Panc1 (cell line): ENCODE data around the gene GSK3B.

Experiments
- TCF7L2 ChIP-seq: IDR thresholded peaks from 2 replicates; pipeline ENCODE4 v1.6.1; 2011; ENCODE audit warnings: mild to moderate bottlenecking, low read depth, low read length, inconsistent platforms
- TF ChIP-seq, protein P1 (sequence below): fragments of 450-650 bp; IDR thresholded peaks from 2 replicates; pipeline ENCODE4 v1.5.1; 2017; ENCODE audit warnings: mild to moderate bottlenecking
- TF ChIP-seq, protein P2 (sequence below), 2 experiments: IDR thresholded peaks; 2 replicates each; pipeline ENCODE4 v1.6.1; 2011 to 2012; ENCODE audit warnings: low read depth in 2 of 2, control low read depth in 1 of 2, low read length in 1 of 2, mild to moderate bottlenecking in 1 of 2, moderate library complexity in 1 of 2; ENCODE audit not compliant: insufficient read depth in 1 of 2

DNA sequence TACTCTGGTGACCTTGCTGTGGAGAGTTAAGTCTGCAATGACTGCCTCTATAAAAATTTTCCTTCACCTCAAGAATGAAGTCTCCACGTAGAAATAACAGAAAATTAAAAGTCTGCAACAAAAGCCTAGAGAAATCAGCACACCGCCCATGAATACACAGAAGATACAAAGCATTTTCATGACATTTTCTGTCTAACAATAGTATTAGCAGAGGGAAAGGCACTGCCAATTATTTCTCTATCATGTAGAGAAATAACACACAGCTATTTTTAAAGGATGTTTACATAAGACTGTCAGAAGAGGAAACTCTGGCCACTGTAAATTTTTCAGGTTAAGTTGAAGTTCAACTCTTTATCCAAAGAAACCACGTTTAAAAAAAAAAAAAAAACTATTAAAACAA, 80.8 kb downstream of the GSK3B start:
- TF ChIP-seq, protein P1, sequence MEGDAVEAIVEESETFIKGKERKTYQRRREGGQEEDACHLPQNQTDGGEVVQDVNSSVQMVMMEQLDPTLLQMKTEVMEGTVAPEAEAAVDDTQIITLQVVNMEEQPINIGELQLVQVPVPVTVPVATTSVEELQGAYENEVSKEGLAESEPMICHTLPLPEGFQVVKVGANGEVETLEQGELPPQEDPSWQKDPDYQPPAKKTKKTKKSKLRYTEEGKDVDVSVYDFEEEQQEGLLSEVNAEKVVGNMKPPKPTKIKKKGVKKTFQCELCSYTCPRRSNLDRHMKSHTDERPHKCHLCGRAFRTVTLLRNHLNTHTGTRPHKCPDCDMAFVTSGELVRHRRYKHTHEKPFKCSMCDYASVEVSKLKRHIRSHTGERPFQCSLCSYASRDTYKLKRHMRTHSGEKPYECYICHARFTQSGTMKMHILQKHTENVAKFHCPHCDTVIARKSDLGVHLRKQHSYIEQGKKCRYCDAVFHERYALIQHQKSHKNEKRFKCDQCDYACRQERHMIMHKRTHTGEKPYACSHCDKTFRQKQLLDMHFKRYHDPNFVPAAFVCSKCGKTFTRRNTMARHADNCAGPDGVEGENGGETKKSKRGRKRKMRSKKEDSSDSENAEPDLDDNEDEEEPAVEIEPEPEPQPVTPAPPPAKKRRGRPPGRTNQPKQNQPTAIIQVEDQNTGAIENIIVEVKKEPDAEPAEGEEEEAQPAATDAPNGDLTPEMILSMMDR: no peak
- TF ChIP-seq, protein P2, sequence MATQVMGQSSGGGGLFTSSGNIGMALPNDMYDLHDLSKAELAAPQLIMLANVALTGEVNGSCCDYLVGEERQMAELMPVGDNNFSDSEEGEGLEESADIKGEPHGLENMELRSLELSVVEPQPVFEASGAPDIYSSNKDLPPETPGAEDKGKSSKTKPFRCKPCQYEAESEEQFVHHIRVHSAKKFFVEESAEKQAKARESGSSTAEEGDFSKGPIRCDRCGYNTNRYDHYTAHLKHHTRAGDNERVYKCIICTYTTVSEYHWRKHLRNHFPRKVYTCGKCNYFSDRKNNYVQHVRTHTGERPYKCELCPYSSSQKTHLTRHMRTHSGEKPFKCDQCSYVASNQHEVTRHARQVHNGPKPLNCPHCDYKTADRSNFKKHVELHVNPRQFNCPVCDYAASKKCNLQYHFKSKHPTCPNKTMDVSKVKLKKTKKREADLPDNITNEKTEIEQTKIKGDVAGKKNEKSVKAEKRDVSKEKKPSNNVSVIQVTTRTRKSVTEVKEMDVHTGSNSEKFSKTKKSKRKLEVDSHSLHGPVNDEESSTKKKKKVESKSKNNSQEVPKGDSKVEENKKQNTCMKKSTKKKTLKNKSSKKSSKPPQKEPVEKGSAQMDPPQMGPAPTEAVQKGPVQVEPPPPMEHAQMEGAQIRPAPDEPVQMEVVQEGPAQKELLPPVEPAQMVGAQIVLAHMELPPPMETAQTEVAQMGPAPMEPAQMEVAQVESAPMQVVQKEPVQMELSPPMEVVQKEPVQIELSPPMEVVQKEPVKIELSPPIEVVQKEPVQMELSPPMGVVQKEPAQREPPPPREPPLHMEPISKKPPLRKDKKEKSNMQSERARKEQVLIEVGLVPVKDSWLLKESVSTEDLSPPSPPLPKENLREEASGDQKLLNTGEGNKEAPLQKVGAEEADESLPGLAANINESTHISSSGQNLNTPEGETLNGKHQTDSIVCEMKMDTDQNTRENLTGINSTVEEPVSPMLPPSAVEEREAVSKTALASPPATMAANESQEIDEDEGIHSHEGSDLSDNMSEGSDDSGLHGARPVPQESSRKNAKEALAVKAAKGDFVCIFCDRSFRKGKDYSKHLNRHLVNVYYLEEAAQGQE (IDR thresholded peaks at IDR 0.05; ENCODE audit: insufficient read depth in 1 of 2, low read depth in 2 of 2, low read length in 1 of 2): no peak
- no peak for TF ChIP-seq TCF7L2
